HepG2 (cell line): Measurements from ENCODE around the gene FANCE. TPM values are rescaled to one million over a fixed set of nuclear protein-coding genes. Genes with fewer than 3 reads are reported as not detected.

ENCODE experiments used
- CHD2 ChIP-seq: IDR thresholded peaks from 2 replicates; pipeline ENCODE4 v1.6.1; 2011; ENCODE audit warnings: low read depth, low read length, improper control_type of control experiment
- MTF2 ChIP-seq: sonication (generic); formaldehyde crosslinking; IDR thresholded peaks from 2 replicates; pipeline ENCODE4 v1.5.0; 2020; ENCODE audit warnings: missing genetic modification reagents, borderline replicate concordance
- RARG ChIP-seq: sonication (generic); formaldehyde crosslinking; IDR thresholded peaks from 2 replicates; pipeline ENCODE4 v1.4.0; 2020; ENCODE audit warnings: low read depth, mild to moderate bottlenecking, missing genetic modification reagents
- SP1 ChIP-seq, 2 experiments: fragments of 450-650 bp in 1 of 2; sonication (generic) in 1 of 2; formaldehyde crosslinking in 1 of 2; IDR thresholded peaks; 2 replicates each; pipeline versions ENCODE4 v1.4.0 to v1.6.1; 2016 to 2020; ENCODE audit warnings: missing genetic modification reagents in 1 of 2
- STAT5B ChIP-seq: sonication (generic); formaldehyde crosslinking; IDR thresholded peaks from 2 replicates; pipeline ENCODE4 v1.4.0; 2020; ENCODE audit warnings: missing genetic modification reagents
- ZBTB8A ChIP-seq: sonication (generic); formaldehyde crosslinking; IDR thresholded peaks from 2 replicates; pipeline ENCODE4 v1.4.0; 2020; ENCODE audit warnings: mild to moderate bottlenecking, low read depth, missing genetic modification reagents, borderline replicate concordance
- ZNF546 ChIP-seq: sonication (generic); formaldehyde crosslinking; conservative IDR thresholded peaks from 2 replicates; pipeline ENCODE4 v1.8.1; 2023; ENCODE audit warnings: mild to moderate bottlenecking, missing genetic modification reagents
- ZNF570 ChIP-seq: sonication (generic); formaldehyde crosslinking; IDR thresholded peaks from 2 replicates; pipeline ENCODE4 v1.4.0; 2020; ENCODE audit warnings: mild to moderate bottlenecking, missing genetic modification reagents, borderline replicate concordance
- ZNF678 ChIP-seq: sonication (generic); formaldehyde crosslinking; IDR thresholded peaks from 2 replicates; pipeline ENCODE4 v1.4.0; 2020; ENCODE audit warnings: mild to moderate bottlenecking, missing genetic modification reagents
- ZNF709 ChIP-seq: sonication (generic); formaldehyde crosslinking; IDR thresholded peaks from 2 replicates; pipeline ENCODE4 v1.5.0; 2020; ENCODE audit warnings: mild to moderate bottlenecking, missing genetic modification reagents
- ZNF773 ChIP-seq: sonication (generic); formaldehyde crosslinking; IDR thresholded peaks from 2 replicates; pipeline ENCODE4 v1.4.0; 2020; ENCODE audit warnings: missing genetic modification reagents, borderline replicate concordance
- polyA plus RNA-seq, 8 experiments: library from polyadenylated mRNA; depleted of rRNA in 3 of 8; stranded (reverse) in 7 of 8; unstranded in 1 of 8; fragments of >200 nt; fragmentation: Illumina TruSeq in 4 of 8; extraction: Trizol in 4 of 8; gene quantifications; 2 replicates each; pipeline versions ENCODE4 v1.2.1 to v1.2.3, GENCODE V29; 2011 to 2016; ENCODE audit warnings: low read depth in 4 of 8, missing spikeins in 1 of 8, mixed read lengths in 1 of 8; ENCODE audit not compliant: insufficient read depth in 1 of 8
- total RNA-seq, 5 experiments: library from RNA; depleted of rRNA; stranded (reverse); fragments of >200 nt; fragmentation: Illumina TruSeq; extraction: Trizol; gene quantifications; 2 replicates each; pipeline ENCODE4 v1.2.3, GENCODE V29; 2016; ENCODE audit warnings: low read depth in 1 of 5
- TF ChIP-seq, protein P1 (sequence below): sonication (generic); formaldehyde crosslinking; IDR thresholded peaks from 2 replicates; pipeline ENCODE4 v1.4.0; 2020; ENCODE audit warnings: missing genetic modification reagents
- TF ChIP-seq, protein P2 (sequence below): IDR thresholded peaks from 2 replicates; pipeline ENCODE4 v1.6.1; 2016; ENCODE audit warnings: missing compliant biosample characterization, missing genetic modification reagents, borderline replicate concordance
- TF ChIP-seq, protein P3 (sequence below), 2 experiments: fragments of 450-650 bp in 1 of 2; sonication (generic) in 1 of 2; formaldehyde crosslinking; IDR thresholded peaks; 2 replicates each; pipeline versions ENCODE4 v1.5.0 to v1.8.0; 2020 to 2022; ENCODE audit warnings: mild to moderate bottlenecking in 1 of 2, missing genetic modification reagents in 1 of 2
- TF ChIP-seq, protein P4 (sequence below): sonication (generic); formaldehyde crosslinking; IDR thresholded peaks from 2 replicates; pipeline ENCODE4; 2020; ENCODE audit warnings: missing genetic modification reagents, mild to moderate bottlenecking, borderline replicate concordance
- TF ChIP-seq, protein P5 (sequence below): sonication (generic); formaldehyde crosslinking; conservative IDR thresholded peaks from 2 replicates; pipeline ENCODE4 v1.4.0; 2020; ENCODE audit warnings: missing genetic modification reagents
- TF ChIP-seq, protein P6 (sequence below): sonication (generic); formaldehyde crosslinking; IDR thresholded peaks from 2 replicates; pipeline ENCODE4 v1.8.1; 2023; ENCODE audit warnings: missing genetic modification reagents, inconsistent platforms, borderline replicate concordance

Gene FANCE
- total and polyA plus RNA-seq, 2 of the 13 experiments (the other 11 are each of a cell fraction or from before 2014, with no cell fraction given): 7.1 to 11.2 TPM

DNA sequence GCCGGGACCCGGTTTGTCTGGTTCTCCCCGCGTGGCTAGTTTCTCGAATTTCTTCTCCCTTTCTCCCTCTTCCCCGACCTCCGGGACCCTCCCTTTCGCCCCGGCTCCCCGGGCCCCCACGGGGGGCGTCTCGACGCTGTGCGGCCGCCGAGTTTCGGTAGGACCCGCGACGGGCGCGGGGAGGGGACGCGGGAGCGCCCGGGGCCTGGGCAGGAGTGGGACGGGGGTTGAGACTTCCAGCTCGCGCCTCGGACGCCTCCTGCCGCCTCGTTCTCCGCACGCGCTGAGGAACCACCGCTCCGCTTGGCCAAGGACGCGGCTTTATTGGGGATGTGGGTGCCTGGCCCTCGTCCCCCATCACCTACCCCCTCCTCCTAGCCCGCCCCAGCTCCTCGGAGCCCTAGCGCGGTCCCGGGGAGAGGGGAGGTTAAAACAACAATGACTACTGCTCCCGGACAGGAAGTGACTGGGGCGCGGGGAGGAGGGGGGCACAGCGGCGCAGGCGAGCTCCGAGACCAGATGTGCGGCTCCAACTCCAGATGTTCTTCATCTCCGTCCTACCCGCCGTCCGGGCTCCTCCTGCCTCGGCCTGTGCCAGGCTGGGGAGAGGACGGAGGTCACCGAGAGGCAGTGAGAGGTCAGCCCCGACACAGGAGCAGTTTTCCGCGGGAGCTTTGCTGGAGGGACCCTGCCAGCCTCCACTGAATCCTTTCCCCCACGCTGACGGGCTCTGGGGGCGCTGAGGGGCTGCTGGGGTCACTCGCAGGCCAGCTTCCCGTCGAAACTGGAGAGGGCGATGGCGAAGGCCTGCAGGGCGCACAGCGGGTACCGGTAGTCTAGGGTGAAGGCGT lies 45.7 kb downstream of the FANCE start (continued):
- TF ChIP-seq, protein P1, sequence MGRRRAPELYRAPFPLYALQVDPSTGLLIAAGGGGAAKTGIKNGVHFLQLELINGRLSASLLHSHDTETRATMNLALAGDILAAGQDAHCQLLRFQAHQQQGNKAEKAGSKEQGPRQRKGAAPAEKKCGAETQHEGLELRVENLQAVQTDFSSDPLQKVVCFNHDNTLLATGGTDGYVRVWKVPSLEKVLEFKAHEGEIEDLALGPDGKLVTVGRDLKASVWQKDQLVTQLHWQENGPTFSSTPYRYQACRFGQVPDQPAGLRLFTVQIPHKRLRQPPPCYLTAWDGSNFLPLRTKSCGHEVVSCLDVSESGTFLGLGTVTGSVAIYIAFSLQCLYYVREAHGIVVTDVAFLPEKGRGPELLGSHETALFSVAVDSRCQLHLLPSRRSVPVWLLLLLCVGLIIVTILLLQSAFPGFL (CRISPR knock-in tag): no peak
- TF ChIP-seq, protein P2, sequence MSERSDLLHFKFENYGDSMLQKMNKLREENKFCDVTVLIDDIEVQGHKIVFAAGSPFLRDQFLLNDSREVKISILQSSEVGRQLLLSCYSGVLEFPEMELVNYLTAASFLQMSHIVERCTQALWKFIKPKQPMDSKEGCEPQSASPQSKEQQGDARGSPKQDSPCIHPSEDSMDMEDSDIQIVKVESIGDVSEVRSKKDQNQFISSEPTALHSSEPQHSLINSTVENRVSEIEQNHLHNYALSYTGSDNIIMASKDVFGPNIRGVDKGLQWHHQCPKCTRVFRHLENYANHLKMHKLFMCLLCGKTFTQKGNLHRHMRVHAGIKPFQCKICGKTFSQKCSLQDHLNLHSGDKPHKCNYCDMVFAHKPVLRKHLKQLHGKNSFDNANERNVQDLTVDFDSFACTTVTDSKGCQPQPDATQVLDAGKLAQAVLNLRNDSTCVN: peak; percentile 82
- TF ChIP-seq ZNF678 (CRISPR knock-in tag) (peak; percentile 84), ZNF570 (no peak), ZNF709 (CRISPR knock-in tag) (peak; percentile 96), CHD2 (no peak), RARG (0 out of 2 replicates have a peak, but pooled peaks have one; percentile 76), ZNF773 (peak; percentile 94), ZBTB8A (CRISPR knock-in tag) (no peak; the same call in 1 of the 2 replicates), ZNF546 (peak; percentile 92; the same call in 1 of the 2 replicates), SP1 (IDR thresholded peaks at IDR 0.05) (no peak), SP1 (CRISPR knock-in tag; IDR thresholded peaks at IDR 0.05) (no peak), MTF2 (no peak; the same call in 1 of the 2 replicates), STAT5B (CRISPR knock-in tag) (no peak)
- TF ChIP-seq, protein P3, sequence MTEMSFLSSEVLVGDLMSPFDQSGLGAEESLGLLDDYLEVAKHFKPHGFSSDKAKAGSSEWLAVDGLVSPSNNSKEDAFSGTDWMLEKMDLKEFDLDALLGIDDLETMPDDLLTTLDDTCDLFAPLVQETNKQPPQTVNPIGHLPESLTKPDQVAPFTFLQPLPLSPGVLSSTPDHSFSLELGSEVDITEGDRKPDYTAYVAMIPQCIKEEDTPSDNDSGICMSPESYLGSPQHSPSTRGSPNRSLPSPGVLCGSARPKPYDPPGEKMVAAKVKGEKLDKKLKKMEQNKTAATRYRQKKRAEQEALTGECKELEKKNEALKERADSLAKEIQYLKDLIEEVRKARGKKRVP (CRISPR knock-in tag; IDR thresholded peaks at IDR 0.05): peak in 1 of 2 experiments; percentile 39; a peak in 1 of 4 replicates
- TF ChIP-seq, protein P4, sequence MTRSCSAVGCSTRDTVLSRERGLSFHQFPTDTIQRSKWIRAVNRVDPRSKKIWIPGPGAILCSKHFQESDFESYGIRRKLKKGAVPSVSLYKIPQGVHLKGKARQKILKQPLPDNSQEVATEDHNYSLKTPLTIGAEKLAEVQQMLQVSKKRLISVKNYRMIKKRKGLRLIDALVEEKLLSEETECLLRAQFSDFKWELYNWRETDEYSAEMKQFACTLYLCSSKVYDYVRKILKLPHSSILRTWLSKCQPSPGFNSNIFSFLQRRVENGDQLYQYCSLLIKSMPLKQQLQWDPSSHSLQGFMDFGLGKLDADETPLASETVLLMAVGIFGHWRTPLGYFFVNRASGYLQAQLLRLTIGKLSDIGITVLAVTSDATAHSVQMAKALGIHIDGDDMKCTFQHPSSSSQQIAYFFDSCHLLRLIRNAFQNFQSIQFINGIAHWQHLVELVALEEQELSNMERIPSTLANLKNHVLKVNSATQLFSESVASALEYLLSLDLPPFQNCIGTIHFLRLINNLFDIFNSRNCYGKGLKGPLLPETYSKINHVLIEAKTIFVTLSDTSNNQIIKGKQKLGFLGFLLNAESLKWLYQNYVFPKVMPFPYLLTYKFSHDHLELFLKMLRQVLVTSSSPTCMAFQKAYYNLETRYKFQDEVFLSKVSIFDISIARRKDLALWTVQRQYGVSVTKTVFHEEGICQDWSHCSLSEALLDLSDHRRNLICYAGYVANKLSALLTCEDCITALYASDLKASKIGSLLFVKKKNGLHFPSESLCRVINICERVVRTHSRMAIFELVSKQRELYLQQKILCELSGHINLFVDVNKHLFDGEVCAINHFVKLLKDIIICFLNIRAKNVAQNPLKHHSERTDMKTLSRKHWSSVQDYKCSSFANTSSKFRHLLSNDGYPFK (CRISPR knock-in tag): peak; percentile 61; the same call in 1 of the 2 replicates
- TF ChIP-seq, protein P5, sequence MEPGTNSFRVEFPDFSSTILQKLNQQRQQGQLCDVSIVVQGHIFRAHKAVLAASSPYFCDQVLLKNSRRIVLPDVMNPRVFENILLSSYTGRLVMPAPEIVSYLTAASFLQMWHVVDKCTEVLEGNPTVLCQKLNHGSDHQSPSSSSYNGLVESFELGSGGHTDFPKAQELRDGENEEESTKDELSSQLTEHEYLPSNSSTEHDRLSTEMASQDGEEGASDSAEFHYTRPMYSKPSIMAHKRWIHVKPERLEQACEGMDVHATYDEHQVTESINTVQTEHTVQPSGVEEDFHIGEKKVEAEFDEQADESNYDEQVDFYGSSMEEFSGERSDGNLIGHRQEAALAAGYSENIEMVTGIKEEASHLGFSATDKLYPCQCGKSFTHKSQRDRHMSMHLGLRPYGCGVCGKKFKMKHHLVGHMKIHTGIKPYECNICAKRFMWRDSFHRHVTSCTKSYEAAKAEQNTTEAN (CRISPR knock-in tag): 0 out of 2 replicates have a peak, but pooled peaks have one; percentile 75
- TF ChIP-seq, protein P6, sequence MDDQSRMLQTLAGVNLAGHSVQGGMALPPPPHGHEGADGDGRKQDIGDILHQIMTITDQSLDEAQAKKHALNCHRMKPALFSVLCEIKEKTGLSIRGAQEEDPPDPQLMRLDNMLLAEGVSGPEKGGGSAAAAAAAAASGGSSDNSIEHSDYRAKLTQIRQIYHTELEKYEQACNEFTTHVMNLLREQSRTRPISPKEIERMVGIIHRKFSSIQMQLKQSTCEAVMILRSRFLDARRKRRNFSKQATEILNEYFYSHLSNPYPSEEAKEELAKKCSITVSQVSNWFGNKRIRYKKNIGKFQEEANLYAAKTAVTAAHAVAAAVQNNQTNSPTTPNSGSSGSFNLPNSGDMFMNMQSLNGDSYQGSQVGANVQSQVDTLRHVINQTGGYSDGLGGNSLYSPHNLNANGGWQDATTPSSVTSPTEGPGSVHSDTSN (CRISPR knock-in tag): no peak; the same call in 1 of the 2 replicates
